ENCODE results near the gene COMTD1. TPM values are rescaled to one million over a fixed set of nuclear protein-coding genes. Genes with fewer than 3 reads are reported as not detected.

Gene COMTD1
- total RNA-seq, 1 donor from 2014 or later, result 22.0 TPM

DNA sequence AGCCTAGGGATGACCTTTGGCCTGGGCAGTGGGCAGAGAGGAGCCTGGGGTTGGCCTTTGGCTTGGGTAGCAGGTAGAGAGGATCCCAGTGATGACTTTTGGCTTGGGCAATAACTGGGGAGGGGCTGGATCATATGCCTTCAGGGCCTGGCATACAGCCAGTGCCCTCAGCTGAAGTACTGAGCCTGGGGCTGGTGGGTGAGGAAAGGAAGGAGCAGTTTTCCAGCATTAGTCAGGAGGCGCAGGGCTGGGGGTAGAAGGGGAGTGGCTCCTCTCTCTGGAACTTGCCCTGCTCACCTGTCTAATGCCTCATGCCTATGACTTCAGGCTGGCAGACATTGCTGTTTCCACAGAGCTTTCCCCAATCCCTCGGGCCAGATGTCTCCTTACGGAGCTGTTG, 15.2 kb upstream of the COMTD1 start:
- Histone ChIP-seq H3K4me3 (ENCODE audit: low read depth, low read length) (no peak overlapping the region), H3K27me3 (ENCODE audit: control insufficient read depth, insufficient read depth, low read length) (no peaks in the 10 kb centered on the region), H3K36me3 (ENCODE audit: control insufficient read depth, insufficient read depth, low read length) (no peaks in the 10 kb centered on the region)
- no peak for TF ChIP-seq CTCF (IDR thresholded peaks at IDR 0.05; ENCODE audit: insufficient read depth, low read length, poor library complexity, severe bottlenecking)
- no peak for DNase-seq (ENCODE audit: low read depth)

- Histone ChIP-seq H3K36me3 (ENCODE audit: control insufficient read depth, insufficient read depth, low read length) (no peaks in the 10 kb centered on the region), H3K4me3 (ENCODE audit: low read depth, low read length) (no peak overlapping the region), H3K27me3 (ENCODE audit: control insufficient read depth, insufficient read depth, low read length) (no peaks in the 10 kb centered on the region)
- DNase-seq (ENCODE audit: low read depth), result no peak
- no peak for TF ChIP-seq CTCF (IDR thresholded peaks at IDR 0.05; ENCODE audit: insufficient read depth, low read length, poor library complexity, severe bottlenecking)
These were observed 12.0 kb upstream of the COMTD1 start for GRCh38 chr10:75247797-75248196.

GRCh38 chr10:75246506-75246905, 10.7 kb upstream of the COMTD1 start:
- no peaks in the 10 kb centered on the region for H3K36me3 ChIP-seq (ENCODE audit: control insufficient read depth, insufficient read depth, low read length)
- no peak overlapping the region for H3K4me3 ChIP-seq (ENCODE audit: low read depth, low read length)
- DNase-seq (ENCODE audit: low read depth), result no peak
- H3K27me3 ChIP-seq (ENCODE audit: control insufficient read depth, insufficient read depth, low read length), result no peaks in the 10 kb centered on the region
- TF ChIP-seq CTCF (IDR thresholded peaks at IDR 0.05; ENCODE audit: insufficient read depth, low read length, poor library complexity, severe bottlenecking), result no peak

- TF ChIP-seq CTCF (IDR thresholded peaks at IDR 0.05; ENCODE audit: insufficient read depth, low read length, poor library complexity, severe bottlenecking), result no peak
- H3K27me3 ChIP-seq (ENCODE audit: control insufficient read depth, insufficient read depth, low read length), result no peaks in the 10 kb centered on the region
- DNase-seq (ENCODE audit: low read depth), result no peak
- no peak overlapping the region for H3K4me3 ChIP-seq (ENCODE audit: low read depth, low read length)
- H3K36me3 ChIP-seq (ENCODE audit: control insufficient read depth, insufficient read depth, low read length), result no peaks in the 10 kb centered on the region
These were observed 9.8 kb upstream of the COMTD1 start for GRCh38 chr10:75245354-75246250.

DNA sequence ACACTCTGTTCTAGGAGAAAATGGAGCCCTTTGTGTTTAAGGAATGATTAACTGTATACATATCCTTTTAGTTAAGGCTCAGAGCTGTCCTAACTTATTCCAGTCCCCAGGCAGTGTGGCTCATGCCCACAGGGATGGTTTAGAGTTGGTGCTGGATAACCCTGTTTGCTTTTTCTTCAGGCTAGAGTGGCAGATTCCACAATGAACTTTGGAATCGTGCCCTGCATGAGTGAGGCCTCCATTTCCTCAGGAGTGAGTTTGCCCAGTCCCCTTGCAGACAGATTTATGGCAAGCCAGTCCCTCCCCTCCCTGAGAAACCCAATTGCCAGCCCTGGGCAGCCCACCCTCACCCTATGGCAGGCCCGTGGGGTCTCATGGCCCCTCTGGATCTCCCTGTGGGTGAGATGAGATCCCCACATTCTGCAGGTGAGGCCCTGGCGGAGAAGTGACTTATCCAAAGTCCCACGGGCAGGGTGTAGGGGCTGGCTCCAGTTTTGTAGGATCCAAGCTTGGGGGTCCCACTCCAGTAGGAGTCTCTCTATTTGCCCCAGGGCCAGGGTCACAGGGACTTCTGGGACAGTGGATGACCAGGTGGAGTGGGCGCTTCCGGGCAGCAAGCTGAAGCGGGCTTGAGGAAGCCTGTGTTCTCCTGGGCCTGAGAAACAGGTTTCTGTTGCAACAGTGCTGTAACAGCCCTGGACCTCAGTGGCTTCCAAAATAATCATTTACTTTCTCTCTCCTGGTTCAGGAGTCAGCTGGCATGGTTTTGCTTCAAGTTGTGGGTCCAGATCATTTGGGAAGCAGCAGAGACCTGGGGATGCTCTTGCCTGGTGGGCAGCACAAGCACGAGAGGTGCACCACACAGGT, 9.0 kb upstream of the COMTD1 start:
- TF ChIP-seq CTCF (IDR thresholded peaks at IDR 0.05; ENCODE audit: insufficient read depth, low read length, poor library complexity, severe bottlenecking), result no peak
- no peak overlapping the region for H3K4me3 ChIP-seq (ENCODE audit: low read depth, low read length)
- H3K27me3 ChIP-seq (ENCODE audit: control insufficient read depth, insufficient read depth, low read length), result no peaks in the 10 kb centered on the region
- no peaks in the 10 kb centered on the region for H3K36me3 ChIP-seq (ENCODE audit: control insufficient read depth, insufficient read depth, low read length)
- DNase-seq (ENCODE audit: low read depth), result no peak

All from kidney epithelial cell (primary cell).